GM12878 (cell line): ENCODE measurements around the gene CCDC97. TPM values are rescaled to one million over a fixed set of nuclear protein-coding genes. Genes with fewer than 3 reads are reported as not detected.
A peak's percentile ranks its signal among the peaks of the same experiment; 100 is the strongest.

ENCODE experiments used
- BCL11A ChIP-seq: IDR thresholded peaks from 2 replicates; pipeline ENCODE4 v1.6.1; 2011; ENCODE audit warnings: low read depth, low read length
- BHLHE40 ChIP-seq, 2 experiments: fragments of 450-650 bp in 1 of 2; IDR thresholded peaks; 2 replicates each; pipeline ENCODE4 v1.6.1; 2011 to 2017; ENCODE audit warnings: low read depth in 2 of 2, borderline replicate concordance in 1 of 2, improper control_type of control experiment in 1 of 2, low read length in 1 of 2, mild to moderate bottlenecking in 1 of 2
- BRCA1 ChIP-seq: IDR thresholded peaks from 2 replicates; pipeline ENCODE4 v1.6.1; 2011; ENCODE audit warnings: low read depth, low read length, improper control_type of control experiment
- E4F1 ChIP-seq: fragments of 450-650 bp; IDR thresholded peaks from 2 replicates; pipeline ENCODE4 v1.6.1; 2018; ENCODE audit warnings: borderline replicate concordance, mild to moderate bottlenecking; ENCODE audit not compliant: partially characterized antibody
- EED ChIP-seq: sonication (generic); IDR thresholded peaks from 2 replicates; pipeline ENCODE4 v1.6.1; 2016; ENCODE audit warnings: antibody characterized with exemption, low read depth
- HDAC2 ChIP-seq: fragments of 200-600 bp; sonication (generic); IDR thresholded peaks from 2 replicates; pipeline ENCODE4 v1.6.1; 2017
- IKZF1 ChIP-seq: fragments of 450-650 bp; conservative IDR thresholded peaks from 2 replicates; pipeline ENCODE4 v1.6.1; 2017; ENCODE audit warnings: antibody characterized with exemption, mild to moderate bottlenecking
- IKZF2 ChIP-seq, 2 experiments: fragments of 450-650 bp; IDR thresholded peaks; 2 replicates each; pipeline ENCODE4 v1.6.1; 2017; ENCODE audit warnings: mild to moderate bottlenecking in 2 of 2, moderate library complexity in 2 of 2
- IRF3 ChIP-seq: fragments of 450-650 bp; IDR thresholded peaks from 2 replicates; pipeline ENCODE4 v1.6.1; 2014; ENCODE audit warnings: mild to moderate bottlenecking
- IRF4 ChIP-seq: IDR thresholded peaks from 2 replicates; pipeline ENCODE4 v1.6.1; 2011; ENCODE audit warnings: low read depth, low read length
- NBN ChIP-seq: fragments of 450-650 bp; IDR thresholded peaks from 2 replicates; pipeline ENCODE4 v1.6.1; 2016
- NR2C2 ChIP-seq: IDR thresholded peaks from 2 replicates; pipeline ENCODE4 v1.6.1; 2011; ENCODE audit warnings: borderline replicate concordance, low read depth; ENCODE audit not compliant: control insufficient read depth, insufficient read length
- PKNOX1 ChIP-seq: fragments of 450-650 bp; IDR thresholded peaks from 2 replicates; pipeline ENCODE4 v1.6.1; 2016; ENCODE audit warnings: mild to moderate bottlenecking
- POLR2AphosphoS2 ChIP-seq: IDR thresholded peaks from 2 replicates; pipeline ENCODE4 v1.6.1; 2011; ENCODE audit warnings: low read depth, mild to moderate bottlenecking, low read length, improper control_type of control experiment, moderate library complexity
- RELB ChIP-seq: fragments of 450-650 bp; IDR thresholded peaks from 2 replicates; pipeline ENCODE4 v1.6.1; 2017; ENCODE audit warnings: low read depth, mild to moderate bottlenecking, moderate library complexity
- SUPT20H ChIP-seq: IDR thresholded peaks from 2 replicates; pipeline ENCODE4 v1.6.1; 2011; ENCODE audit warnings: low read depth, mild to moderate bottlenecking, low read length, moderate library complexity, borderline replicate concordance; ENCODE audit not compliant: control insufficient read depth
- USF2 ChIP-seq: IDR thresholded peaks from 2 replicates; pipeline ENCODE4 v1.6.1; 2011; ENCODE audit warnings: low read depth, low read length, improper control_type of control experiment, borderline replicate concordance
- ZNF207 ChIP-seq: fragments of 450-650 bp; IDR thresholded peaks from 2 replicates; pipeline ENCODE4 v1.6.1; 2014; ENCODE audit warnings: antibody characterized with exemption, mild to moderate bottlenecking, borderline replicate concordance
- ZZZ3 ChIP-seq: IDR thresholded peaks from 2 replicates; pipeline ENCODE4 v1.6.1; 2011; ENCODE audit warnings: low read depth; ENCODE audit not compliant: control insufficient read depth, insufficient read length
- polyA plus RNA-seq, 11 experiments: library from polyadenylated mRNA; depleted of rRNA in 4 of 11; unstranded in 6 of 11; stranded (reverse) in 5 of 11; fragments of >200 nt; fragmentation: Nextera tagmentation in 4 of 11; fragmentation: Illumina TruSeq in 1 of 11; extraction: Ambion mirVana in 4 of 11; extraction: Trizol in 1 of 11; gene quantifications; 1 replicate in 1 of 11; 2 replicates in 10 of 11; pipeline versions ENCODE4 v1.2.1 to v1.2.3, GENCODE V29; 2011 to 2016; ENCODE audit warnings: inconsistent platforms in 2 of 11, missing spikeins in 2 of 11, low read depth in 1 of 11
- total RNA-seq, 4 experiments: library from RNA; depleted of rRNA in 3 of 4; stranded (reverse); fragments of >200 nt in 3 of 4; fragmentation: Illumina TruSeq in 1 of 4; extraction: Trizol in 1 of 4; gene quantifications; 2 replicates each; pipeline versions ENCODE4 v1.2.1 to v1.2.3, GENCODE V29; 2013 to 2021

Gene CCDC97
- total and polyA plus RNA-seq, 10 of the 15 experiments (the other 5 are each of a cell fraction or from before 2014, with no cell fraction given) = 1.8 to 34.1 (median 18.8) TPM

GRCh38 chr19:41353466-41354342 is 43.7 kb downstream of the CCDC97 start, which contains the start of gene TGFB1 (continued):
- TF ChIP-seq EED (0 out of 2 replicates have a peak, but pooled peaks have one; percentile 47), BRCA1 (no peak), POLR2AphosphoS2 (0 out of 2 replicates have a peak, but pooled peaks have one; percentile 64), NR2C2 (no peak), BCL11A (no peak), HDAC2 (no peak), RELB (no peak), ZZZ3 (no peak), NBN (peak; percentile 77), IKZF2 (IDR thresholded peaks at IDR 0.05) (peak; percentile 31 to 46), PKNOX1 (no peak), IKZF1 (peak; percentile 82), SUPT20H (no peak), IRF4 (no peak), IRF3 (0 out of 2 replicates have a peak, but pooled peaks have one; percentile 36), BHLHE40 (IDR thresholded peaks at IDR 0.05; ENCODE audit: borderline replicate concordance in 1 of 2, low read depth in 2 of 2, low read length in 1 of 2) (peak; percentile 62 to 68; a peak in 3 of 4 replicates), ZNF207 (no peak), USF2 (no peak), E4F1 (no peak)
